ENCODE data around the gene TMEM132E. TPM values are rescaled to one million over a fixed set of nuclear protein-coding genes. Genes with fewer than 3 reads are reported as not detected.

Gene TMEM132E
- total RNA-seq, 1 donor = under 0.01 TPM

- H3K4me3 ChIP-seq (ENCODE audit: low read depth, low read length) = no peak overlapping the region
- no peak for TF ChIP-seq CTCF (IDR thresholded peaks at IDR 0.05; ENCODE audit: insufficient read depth, low read length)
- DNase-seq (ENCODE audit: low read depth) = no peak
Measured at GRCh38 chr17:34665150-34665806, 85.9 kb downstream of the TMEM132E start.

DNA sequence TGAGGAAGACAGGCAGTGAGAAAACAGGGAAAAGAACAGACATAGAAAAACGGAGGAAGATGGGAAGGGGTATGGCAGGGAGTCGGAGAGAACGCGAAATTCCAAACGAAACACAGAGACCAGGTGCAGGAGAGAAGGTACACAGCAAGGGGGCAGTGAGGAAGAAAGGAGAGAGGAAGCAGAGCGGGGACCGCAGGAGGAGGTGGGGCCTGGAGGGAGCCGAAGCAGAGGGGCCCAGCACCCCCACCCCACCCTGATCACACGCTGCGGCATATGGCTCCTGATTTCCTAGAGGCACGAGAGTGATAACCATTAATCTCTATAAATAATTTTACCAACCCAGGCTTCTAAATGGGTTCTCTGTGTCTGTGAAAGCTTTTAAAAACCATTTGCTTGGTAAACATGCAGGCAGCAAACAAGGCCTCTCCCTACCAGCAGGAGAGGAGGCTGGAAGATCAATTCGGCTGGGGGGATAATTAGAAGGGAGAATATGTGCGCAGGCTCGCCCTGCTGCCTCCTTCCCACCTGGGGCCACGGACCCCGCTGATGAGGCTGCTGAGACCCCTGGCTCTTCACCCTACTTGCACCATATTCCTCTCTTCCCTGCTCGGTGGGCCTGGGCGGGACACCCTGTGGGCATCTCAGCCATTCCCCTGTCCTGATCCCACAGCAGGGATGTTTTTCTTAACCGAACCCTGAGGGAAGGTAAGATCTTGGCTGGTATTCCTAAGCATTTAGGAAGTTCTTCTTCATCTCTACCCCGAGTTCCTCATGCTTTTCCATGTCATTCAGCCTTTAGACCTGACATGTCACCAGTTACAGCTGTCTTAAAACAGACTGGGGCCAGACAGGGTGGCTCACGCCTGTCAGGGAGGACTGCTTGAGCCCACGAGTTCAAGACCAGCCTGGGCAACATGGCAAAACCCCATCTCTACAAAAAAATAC is 86.7 kb downstream of the TMEM132E start:
- no peak for DNase-seq (ENCODE audit: low read depth)
- TF ChIP-seq CTCF (IDR thresholded peaks at IDR 0.05; ENCODE audit: insufficient read depth, low read length) = no peak
- H3K4me3 ChIP-seq (ENCODE audit: low read depth, low read length) = no peak overlapping the region

DNA sequence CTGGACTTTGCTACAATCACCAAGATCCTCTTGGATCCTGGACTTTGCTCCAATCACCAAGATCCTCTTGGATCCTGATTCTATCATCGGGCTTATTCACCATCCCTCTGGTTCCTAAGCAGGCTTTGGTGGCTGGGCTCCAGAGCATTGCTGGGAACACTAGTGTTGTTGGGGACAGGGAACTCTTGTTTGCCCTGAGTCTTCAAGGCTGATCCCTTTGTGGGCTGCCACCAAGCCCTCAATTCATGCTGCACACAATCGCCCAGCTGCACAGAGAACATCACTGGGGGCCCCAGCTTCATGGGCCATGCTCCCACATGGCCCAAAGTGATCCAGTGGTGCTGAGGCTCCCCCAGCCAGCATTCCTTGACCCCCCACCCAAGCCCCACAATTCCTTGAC is 88.3 kb downstream of the TMEM132E start:
- H3K4me3 ChIP-seq (ENCODE audit: low read depth, low read length) = no peak overlapping the region
- TF ChIP-seq CTCF (IDR thresholded peaks at IDR 0.05; ENCODE audit: insufficient read depth, low read length) = no peak
- DNase-seq (ENCODE audit: low read depth) = no peak

GRCh38 chr17:34668206-34668605 is 88.8 kb downstream of the TMEM132E start:
- DNase-seq (ENCODE audit: low read depth) = no peak
- no peak for TF ChIP-seq CTCF (IDR thresholded peaks at IDR 0.05; ENCODE audit: insufficient read depth, low read length)
- no peak overlapping the region for H3K4me3 ChIP-seq (ENCODE audit: low read depth, low read length)

DNA sequence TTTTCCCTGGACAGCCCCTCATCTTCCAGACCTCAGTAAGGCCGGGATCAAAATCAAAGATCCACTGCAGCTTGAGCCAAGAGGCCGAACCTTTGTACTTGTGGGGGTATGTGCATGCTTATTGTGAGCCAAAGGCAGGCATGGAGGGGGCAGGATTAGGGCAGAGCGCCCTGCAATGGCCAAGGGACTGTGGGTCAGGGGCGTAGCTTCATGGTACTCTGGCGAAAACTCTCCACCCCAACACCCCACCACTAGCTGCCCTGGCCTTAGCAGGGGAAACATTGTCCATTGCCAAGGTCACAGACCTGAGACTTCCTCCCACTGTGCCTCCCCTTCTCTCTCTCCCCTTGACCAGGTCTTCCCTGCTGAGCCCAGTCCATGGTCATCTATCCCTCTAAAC is 90.1 kb downstream of the TMEM132E start:
- TF ChIP-seq CTCF (IDR thresholded peaks at IDR 0.05; ENCODE audit: insufficient read depth, low read length) = no peak
- DNase-seq (ENCODE audit: low read depth) = no peak
- H3K4me3 ChIP-seq (ENCODE audit: low read depth, low read length) = no peak overlapping the region

- no peak overlapping the region for H3K4me3 ChIP-seq (ENCODE audit: low read depth, low read length)
- DNase-seq (ENCODE audit: low read depth) = no peak
- no peak for TF ChIP-seq CTCF (IDR thresholded peaks at IDR 0.05; ENCODE audit: insufficient read depth, low read length)
Measured at GRCh38 chr17:34670618-34671017, 91.2 kb downstream of the TMEM132E start.
